Glomerular visceral epithelial cell (primary cell): ENCODE measurements around the gene PLEKHA7.
"Not testable (repeated sequence)": the region's sequence is repeated elsewhere in the genome, so short reads cannot be mapped to it uniquely, and the experiment has no call there.

Source experiments
- DNase-seq: peaks from one replicate; pipeline ENCODE4 v3.0.0-alpha.2; 2016; ENCODE audit errors: extremely low spot score

The PLEKHA7 gene

GRCh38 chr11:17014321-17014832 is at the start of gene PLEKHA7:
Gene PLEKHA7, minus strand, starts transcription at chr11:17014414. Its CDS starts 13 bp downstream, at chr11:17014401.
- no peak for DNase-seq

- DNase-seq: peak; percentile 57
Measured at GRCh38 chr11:17063171-17064002, 49.2 kb upstream of the PLEKHA7 start.

GRCh38 chr11:17051146-17051545 is 36.9 kb upstream of the PLEKHA7 start:
- DNase-seq: not testable (repeated sequence)

GRCh38 chr11:17048491-17048890 is 34.3 kb upstream of the PLEKHA7 start:
- not testable (repeated sequence) for DNase-seq

- no peak for DNase-seq
Measured at GRCh38 chr11:17046690-17047089, 32.5 kb upstream of the PLEKHA7 start.

- DNase-seq: no peak
Measured at GRCh38 chr11:17036666-17037658, 22.7 kb upstream of the PLEKHA7 start.

GRCh38 chr11:17034027-17034426 is 19.8 kb upstream of the PLEKHA7 start:
- not testable (repeated sequence) for DNase-seq

GRCh38 chr11:17026487-17027082 is 12.4 kb upstream of the PLEKHA7 start:
- DNase-seq: no peak

- DNase-seq: no peak
Measured at GRCh38 chr11:17024924-17025323, 10.7 kb upstream of the PLEKHA7 start.

GRCh38 chr11:17021511-17021910 is 7.3 kb upstream of the PLEKHA7 start:
- no peak for DNase-seq

GRCh38 chr11:17020831-17021230 is 6.6 kb upstream of the PLEKHA7 start:
- DNase-seq: no peak

GRCh38 chr11:17019232-17019631 is 5.0 kb upstream of the PLEKHA7 start:
- DNase-seq: no peak

- DNase-seq: no peak
Measured at GRCh38 chr11:17015627-17016126, 1.5 kb upstream of the PLEKHA7 start.

- DNase-seq: peak; percentile 43
Measured at GRCh38 chr11:17014833-17015626, 816 bp upstream of the PLEKHA7 start.

GRCh38 chr11:17013548-17014320 is 480 bp downstream of the PLEKHA7 start:
- no peak for DNase-seq

GRCh38 chr11:17012712-17013547 is 1.3 kb downstream of the PLEKHA7 start:
- DNase-seq: peak; percentile 75

- DNase-seq: no peak
Measured at GRCh38 chr11:17012179-17012578, 2.0 kb downstream of the PLEKHA7 start.

- no peak for DNase-seq
Measured at GRCh38 chr11:17010851-17011420, 3.3 kb downstream of the PLEKHA7 start.

GRCh38 chr11:17008099-17008498 is 6.1 kb downstream of the PLEKHA7 start:
- no peak for DNase-seq
